Activated CD4-positive, CD25-positive, alpha-beta regulatory T cell treated with anti-CD3 and anti-CD28 coated beads, Interleukin-2, amount 50 U/mL, for 72 hours (primary cell): Measurements from ENCODE around the gene TMPRSS3.

Experiments
- DNase-seq: peaks from one replicate; pipeline ENCODE4 v3.0.0; 2021

The TMPRSS3 gene

GRCh38 chr21:42406866-42407265 is 11.0 kb upstream of the TMPRSS3 start:
- no peak for DNase-seq

GRCh38 chr21:42406201-42406621 is 10.4 kb upstream of the TMPRSS3 start:
- DNase-seq: no peak

- DNase-seq: no peak
Measured at GRCh38 chr21:42405064-42406013, 9.5 kb upstream of the TMPRSS3 start.

- DNase-seq: no peak
Measured at GRCh38 chr21:42404539-42404938, 8.7 kb upstream of the TMPRSS3 start.

GRCh38 chr21:42403611-42404231 is 7.9 kb upstream of the TMPRSS3 start, which contains the start of gene UBASH3A:
Gene UBASH3A, plus strand, starts transcription at chr21:42403902. Its CDS starts 44 bp downstream, at chr21:42403946.
- DNase-seq: no peak

GRCh38 chr21:42401820-42402251 is 6.0 kb upstream of the TMPRSS3 start:
- DNase-seq: no peak

GRCh38 chr21:42401154-42401553 is 5.3 kb upstream of the TMPRSS3 start:
- no peak for DNase-seq

GRCh38 chr21:42400525-42400924 is 4.7 kb upstream of the TMPRSS3 start:
- DNase-seq: no peak

- no peak for DNase-seq
Measured at GRCh38 chr21:42398436-42399028, 2.7 kb upstream of the TMPRSS3 start.

- no peak for DNase-seq
Measured at GRCh38 chr21:42397746-42398394, 2.0 kb upstream of the TMPRSS3 start.

GRCh38 chr21:42396799-42397745 is 1.2 kb upstream of the TMPRSS3 start:
- no peak for DNase-seq

- DNase-seq: no peak
Measured at GRCh38 chr21:42395302-42395701, 550 bp downstream of the TMPRSS3 start.

GRCh38 chr21:42393443-42393950 is 2.4 kb downstream of the TMPRSS3 start:
- DNase-seq: no peak

GRCh38 chr21:42392731-42393442 is 3.0 kb downstream of the TMPRSS3 start:
- no peak for DNase-seq

GRCh38 chr21:42391297-42391696 is 4.6 kb downstream of the TMPRSS3 start:
- DNase-seq: no peak

- DNase-seq: no peak
Measured at GRCh38 chr21:42390696-42391095, 5.2 kb downstream of the TMPRSS3 start.

GRCh38 chr21:42390193-42390592 is 5.7 kb downstream of the TMPRSS3 start:
- no peak for DNase-seq

- DNase-seq: no peak
Measured at GRCh38 chr21:42389449-42389835, 6.4 kb downstream of the TMPRSS3 start.

GRCh38 chr21:42388740-42389448 is 7.0 kb downstream of the TMPRSS3 start:
- DNase-seq: no peak

GRCh38 chr21:42387843-42388340 is 8.0 kb downstream of the TMPRSS3 start:
- DNase-seq: no peak
